Adrenal gland (tissue), 5 donors: Measurements from ENCODE around the gene ASPHD1.
"Not testable (repeated sequence)": the region's sequence is repeated elsewhere in the genome, so short reads cannot be mapped to it uniquely, and the experiment has no call there.

Experiments
- POLR2A ChIP-seq, 2 donors: fragments of 450-650 bp; IDR thresholded peaks; one replicate each; pipeline ENCODE4 v1.6.1; 2017; ENCODE audit warnings: antibody characterized with exemption in 2 of 2, mild to moderate bottlenecking in 2 of 2, moderate library complexity in 1 of 2
- TF ChIP-seq, protein P1 (sequence below), 6 experiments: fragments of 450-650 bp in 4 of 6; fragments of 200-600 bp in 2 of 6; sonication (generic) in 1 of 6; IDR thresholded peaks; 1 replicate in 5 of 6; 2 replicates in 1 of 6; pipeline versions ENCODE4 v1.5.1 to v1.8.0; 2016 to 2021; ENCODE audit warnings: antibody characterized with exemption in 6 of 6, mild to moderate bottlenecking in 2 of 6, moderate library complexity in 1 of 6
- donor health status: DM: no; HTN: no; CAD: no.

DNA sequence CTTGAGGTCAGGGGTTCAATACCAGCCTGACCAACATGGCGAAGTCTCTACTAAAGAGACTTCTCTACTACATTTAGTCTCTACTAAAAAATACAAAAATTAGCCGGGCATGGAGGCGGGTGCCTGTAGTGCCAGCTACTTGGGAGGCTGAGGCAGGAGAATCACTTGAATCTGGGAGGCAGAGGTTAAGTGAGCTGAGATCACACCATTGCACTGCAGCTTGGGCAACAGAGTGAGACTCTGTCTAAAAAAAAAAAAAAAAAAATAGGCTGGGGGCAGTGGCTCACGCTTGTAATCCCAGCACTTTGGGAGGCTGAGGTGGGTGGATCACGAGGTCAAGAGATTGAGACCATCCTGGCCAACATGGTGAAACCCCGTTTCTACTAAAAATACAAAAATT, 9.6 kb downstream of the ASPHD1 start:
- TF ChIP-seq POLR2A (IDR thresholded peaks at IDR 0.05): not testable (repeated sequence)
- TF ChIP-seq, protein P1, sequence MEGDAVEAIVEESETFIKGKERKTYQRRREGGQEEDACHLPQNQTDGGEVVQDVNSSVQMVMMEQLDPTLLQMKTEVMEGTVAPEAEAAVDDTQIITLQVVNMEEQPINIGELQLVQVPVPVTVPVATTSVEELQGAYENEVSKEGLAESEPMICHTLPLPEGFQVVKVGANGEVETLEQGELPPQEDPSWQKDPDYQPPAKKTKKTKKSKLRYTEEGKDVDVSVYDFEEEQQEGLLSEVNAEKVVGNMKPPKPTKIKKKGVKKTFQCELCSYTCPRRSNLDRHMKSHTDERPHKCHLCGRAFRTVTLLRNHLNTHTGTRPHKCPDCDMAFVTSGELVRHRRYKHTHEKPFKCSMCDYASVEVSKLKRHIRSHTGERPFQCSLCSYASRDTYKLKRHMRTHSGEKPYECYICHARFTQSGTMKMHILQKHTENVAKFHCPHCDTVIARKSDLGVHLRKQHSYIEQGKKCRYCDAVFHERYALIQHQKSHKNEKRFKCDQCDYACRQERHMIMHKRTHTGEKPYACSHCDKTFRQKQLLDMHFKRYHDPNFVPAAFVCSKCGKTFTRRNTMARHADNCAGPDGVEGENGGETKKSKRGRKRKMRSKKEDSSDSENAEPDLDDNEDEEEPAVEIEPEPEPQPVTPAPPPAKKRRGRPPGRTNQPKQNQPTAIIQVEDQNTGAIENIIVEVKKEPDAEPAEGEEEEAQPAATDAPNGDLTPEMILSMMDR (IDR thresholded peaks at IDR 0.05): not testable (repeated sequence)
